GM12878 (cell line): ENCODE measurements around the gene IFI27L1. TPM values are rescaled to one million over a fixed set of nuclear protein-coding genes. Genes with fewer than 3 reads are reported as not detected.

Source experiments
- CHD2 ChIP-seq: IDR thresholded peaks from 2 replicates; pipeline ENCODE4 v1.6.1; 2011; ENCODE audit warnings: low read depth, low read length, improper control_type of control experiment, borderline replicate concordance
- CREB1 ChIP-seq: IDR thresholded peaks from 2 replicates; pipeline ENCODE4 v1.6.1; 2012; ENCODE audit warnings: low read depth, mild to moderate bottlenecking, inconsistent platforms
- DPF2 ChIP-seq: fragments of 450-650 bp; IDR thresholded peaks from 2 replicates; pipeline ENCODE4 v1.6.1; 2017; ENCODE audit warnings: mild to moderate bottlenecking
- FOXM1 ChIP-seq: IDR thresholded peaks from 2 replicates; pipeline ENCODE4 v1.6.1; 2012; ENCODE audit warnings: low read depth, mild to moderate bottlenecking, inconsistent platforms, low read length, moderate library complexity
- HDAC6 ChIP-seq: fragments of 200-600 bp; sonication (generic); IDR thresholded peaks from one replicate; pipeline ENCODE4 v1.8.0; 2017; ENCODE audit warnings: antibody characterized with exemption; ENCODE audit not compliant: unreplicated experiment
- LARP7 ChIP-seq: fragments of 450-650 bp; IDR thresholded peaks from 2 replicates; pipeline ENCODE4 v1.6.1; 2017; ENCODE audit warnings: mild to moderate bottlenecking
- NR2C1 ChIP-seq: fragments of 450-650 bp; IDR thresholded peaks from 2 replicates; pipeline ENCODE4 v1.6.1; 2017; ENCODE audit warnings: antibody characterized with exemption, mild to moderate bottlenecking, moderate library complexity
- PAX5 ChIP-seq: IDR thresholded peaks from 2 replicates; pipeline ENCODE4 v1.6.1; 2011; ENCODE audit warnings: low read depth, low read length, borderline replicate concordance
- TCF7 ChIP-seq: IDR thresholded peaks from 2 replicates; pipeline ENCODE4 v1.6.1; 2014; ENCODE audit warnings: antibody characterized with exemption, borderline replicate concordance
- YY1 ChIP-seq: IDR thresholded peaks from 2 replicates; pipeline ENCODE4 v1.6.1; 2011; ENCODE audit warnings: low read depth, mild to moderate bottlenecking, low read length
- polyA plus RNA-seq, 11 experiments: library from polyadenylated mRNA; depleted of rRNA in 4 of 11; unstranded in 6 of 11; stranded (reverse) in 5 of 11; fragments of >200 nt; fragmentation: Nextera tagmentation in 4 of 11; fragmentation: Illumina TruSeq in 1 of 11; extraction: Ambion mirVana in 4 of 11; extraction: Trizol in 1 of 11; gene quantifications; 1 replicate in 1 of 11; 2 replicates in 10 of 11; pipeline versions ENCODE4 v1.2.1 to v1.2.3, GENCODE V29; 2011 to 2016; ENCODE audit warnings: inconsistent platforms in 2 of 11, missing spikeins in 2 of 11, low read depth in 1 of 11
- total RNA-seq, 4 experiments: library from RNA; depleted of rRNA in 3 of 4; stranded (reverse); fragments of >200 nt in 3 of 4; fragmentation: Illumina TruSeq in 1 of 4; extraction: Trizol in 1 of 4; gene quantifications; 2 replicates each; pipeline versions ENCODE4 v1.2.1 to v1.2.3, GENCODE V29; 2013 to 2021
- TF ChIP-seq, protein P1 (sequence below): fragments of 450-650 bp; conservative IDR thresholded peaks from 2 replicates; pipeline ENCODE4 v1.6.1; 2017; ENCODE audit warnings: mild to moderate bottlenecking, moderate library complexity
- TF ChIP-seq, protein P2 (sequence below): IDR thresholded peaks from 2 replicates; pipeline ENCODE4 v1.6.1; 2012; ENCODE audit warnings: low read depth, low read length, improper control_type of control experiment
- TF ChIP-seq, protein P3 (sequence below): fragments of 450-650 bp; IDR thresholded peaks from 2 replicates; pipeline ENCODE4 v1.6.1; 2016; ENCODE audit warnings: mild to moderate bottlenecking, moderate library complexity, borderline replicate concordance
- TF ChIP-seq, protein P4 (sequence below): fragments of 450-650 bp; IDR thresholded peaks from 2 replicates; pipeline ENCODE4 v1.6.1; 2017; ENCODE audit warnings: mild to moderate bottlenecking, moderate library complexity
- TF ChIP-seq, protein P5 (sequence below): fragments of 450-650 bp; IDR thresholded peaks from 2 replicates; pipeline ENCODE4 v1.6.1; 2016; ENCODE audit warnings: mild to moderate bottlenecking

IFI27L1 gene
- total and polyA plus RNA-seq, 10 of the 15 experiments (the other 5 are each of a cell fraction or from before 2014, with no cell fraction given): 17.4 to 38.8 (median 27.6) TPM

DNA sequence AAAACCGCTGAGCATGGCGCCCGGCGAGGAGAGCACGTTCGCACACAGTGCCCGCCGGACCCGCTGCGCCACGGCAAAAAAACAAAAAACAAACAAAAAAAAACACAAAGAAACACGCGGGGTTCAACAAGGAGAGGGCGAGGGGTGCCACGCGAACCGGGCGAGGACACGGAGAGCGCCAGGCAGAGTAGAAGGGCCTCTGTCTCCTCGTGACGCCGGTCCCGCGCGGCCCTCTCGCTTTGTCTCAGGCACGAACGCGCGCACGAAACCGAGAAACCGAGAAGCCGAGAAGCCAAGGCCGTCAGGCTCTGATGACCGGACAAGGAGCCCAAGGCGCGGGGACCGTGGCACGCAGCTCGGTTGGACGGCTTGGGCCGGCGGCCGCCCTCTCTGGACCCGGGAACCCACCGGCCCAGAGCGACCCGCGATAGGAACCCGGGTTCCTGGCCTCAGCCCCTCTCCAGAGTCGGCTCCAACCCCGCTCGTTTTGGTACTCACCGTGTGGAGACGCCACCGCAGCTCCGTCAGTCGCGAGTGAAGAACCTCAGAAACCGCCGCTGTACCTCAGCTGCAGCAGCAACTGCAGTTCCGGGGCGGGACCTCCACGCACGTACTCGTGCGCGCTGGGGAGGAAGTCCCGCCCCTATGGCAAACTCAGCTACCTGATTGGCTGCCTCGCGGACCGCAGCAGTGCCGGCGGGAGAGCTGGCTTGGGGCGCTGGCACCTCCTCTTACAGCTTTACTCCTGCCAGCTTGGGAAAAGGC is at the start of gene IFI27L1, which contains the start of gene DDX24 (continued):
- TF ChIP-seq, protein P1, sequence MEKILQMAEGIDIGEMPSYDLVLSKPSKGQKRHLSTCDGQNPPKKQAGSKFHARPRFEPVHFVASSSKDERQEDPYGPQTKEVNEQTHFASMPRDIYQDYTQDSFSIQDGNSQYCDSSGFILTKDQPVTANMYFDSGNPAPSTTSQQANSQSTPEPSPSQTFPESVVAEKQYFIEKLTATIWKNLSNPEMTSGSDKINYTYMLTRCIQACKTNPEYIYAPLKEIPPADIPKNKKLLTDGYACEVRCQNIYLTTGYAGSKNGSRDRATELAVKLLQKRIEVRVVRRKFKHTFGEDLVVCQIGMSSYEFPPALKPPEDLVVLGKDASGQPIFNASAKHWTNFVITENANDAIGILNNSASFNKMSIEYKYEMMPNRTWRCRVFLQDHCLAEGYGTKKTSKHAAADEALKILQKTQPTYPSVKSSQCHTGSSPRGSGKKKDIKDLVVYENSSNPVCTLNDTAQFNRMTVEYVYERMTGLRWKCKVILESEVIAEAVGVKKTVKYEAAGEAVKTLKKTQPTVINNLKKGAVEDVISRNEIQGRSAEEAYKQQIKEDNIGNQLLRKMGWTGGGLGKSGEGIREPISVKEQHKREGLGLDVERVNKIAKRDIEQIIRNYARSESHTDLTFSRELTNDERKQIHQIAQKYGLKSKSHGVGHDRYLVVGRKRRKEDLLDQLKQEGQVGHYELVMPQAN: peak; percentile 76
- peak; percentile 94 for TF ChIP-seq LARP7
- TF ChIP-seq, protein P2, sequence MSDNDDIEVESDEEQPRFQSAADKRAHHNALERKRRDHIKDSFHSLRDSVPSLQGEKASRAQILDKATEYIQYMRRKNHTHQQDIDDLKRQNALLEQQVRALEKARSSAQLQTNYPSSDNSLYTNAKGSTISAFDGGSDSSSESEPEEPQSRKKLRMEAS: peak; percentile 54; the same call in 1 of the 2 replicates
- TF ChIP-seq TCF7: no peak
- TF ChIP-seq NR2C1: peak; percentile 83
- TF ChIP-seq YY1: peak; percentile 86
- TF ChIP-seq HDAC6: peak; percentile 56
- peak; percentile 85 for TF ChIP-seq DPF2
- no peak for TF ChIP-seq FOXM1
- TF ChIP-seq, protein P3, sequence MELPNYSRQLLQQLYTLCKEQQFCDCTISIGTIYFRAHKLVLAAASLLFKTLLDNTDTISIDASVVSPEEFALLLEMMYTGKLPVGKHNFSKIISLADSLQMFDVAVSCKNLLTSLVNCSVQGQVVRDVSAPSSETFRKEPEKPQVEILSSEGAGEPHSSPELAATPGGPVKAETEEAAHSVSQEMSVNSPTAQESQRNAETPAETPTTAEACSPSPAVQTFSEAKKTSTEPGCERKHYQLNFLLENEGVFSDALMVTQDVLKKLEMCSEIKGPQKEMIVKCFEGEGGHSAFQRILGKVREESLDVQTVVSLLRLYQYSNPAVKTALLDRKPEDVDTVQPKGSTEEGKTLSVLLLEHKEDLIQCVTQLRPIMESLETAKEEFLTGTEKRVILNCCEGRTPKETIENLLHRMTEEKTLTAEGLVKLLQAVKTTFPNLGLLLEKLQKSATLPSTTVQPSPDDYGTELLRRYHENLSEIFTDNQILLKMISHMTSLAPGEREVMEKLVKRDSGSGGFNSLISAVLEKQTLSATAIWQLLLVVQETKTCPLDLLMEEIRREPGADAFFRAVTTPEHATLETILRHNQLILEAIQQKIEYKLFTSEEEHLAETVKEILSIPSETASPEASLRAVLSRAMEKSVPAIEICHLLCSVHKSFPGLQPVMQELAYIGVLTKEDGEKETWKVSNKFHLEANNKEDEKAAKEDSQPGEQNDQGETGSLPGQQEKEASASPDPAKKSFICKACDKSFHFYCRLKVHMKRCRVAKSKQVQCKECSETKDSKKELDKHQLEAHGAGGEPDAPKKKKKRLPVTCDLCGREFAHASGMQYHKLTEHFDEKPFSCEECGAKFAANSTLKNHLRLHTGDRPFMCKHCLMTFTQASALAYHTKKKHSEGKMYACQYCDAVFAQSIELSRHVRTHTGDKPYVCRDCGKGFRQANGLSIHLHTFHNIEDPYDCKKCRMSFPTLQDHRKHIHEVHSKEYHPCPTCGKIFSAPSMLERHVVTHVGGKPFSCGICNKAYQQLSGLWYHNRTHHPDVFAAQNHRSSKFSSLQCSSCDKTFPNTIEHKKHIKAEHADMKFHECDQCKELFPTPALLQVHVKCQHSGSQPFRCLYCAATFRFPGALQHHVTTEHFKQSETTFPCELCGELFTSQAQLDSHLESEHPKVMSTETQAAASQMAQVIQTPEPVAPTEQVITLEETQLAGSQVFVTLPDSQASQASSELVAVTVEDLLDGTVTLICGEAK: peak; percentile 88
- TF ChIP-seq, protein P4, sequence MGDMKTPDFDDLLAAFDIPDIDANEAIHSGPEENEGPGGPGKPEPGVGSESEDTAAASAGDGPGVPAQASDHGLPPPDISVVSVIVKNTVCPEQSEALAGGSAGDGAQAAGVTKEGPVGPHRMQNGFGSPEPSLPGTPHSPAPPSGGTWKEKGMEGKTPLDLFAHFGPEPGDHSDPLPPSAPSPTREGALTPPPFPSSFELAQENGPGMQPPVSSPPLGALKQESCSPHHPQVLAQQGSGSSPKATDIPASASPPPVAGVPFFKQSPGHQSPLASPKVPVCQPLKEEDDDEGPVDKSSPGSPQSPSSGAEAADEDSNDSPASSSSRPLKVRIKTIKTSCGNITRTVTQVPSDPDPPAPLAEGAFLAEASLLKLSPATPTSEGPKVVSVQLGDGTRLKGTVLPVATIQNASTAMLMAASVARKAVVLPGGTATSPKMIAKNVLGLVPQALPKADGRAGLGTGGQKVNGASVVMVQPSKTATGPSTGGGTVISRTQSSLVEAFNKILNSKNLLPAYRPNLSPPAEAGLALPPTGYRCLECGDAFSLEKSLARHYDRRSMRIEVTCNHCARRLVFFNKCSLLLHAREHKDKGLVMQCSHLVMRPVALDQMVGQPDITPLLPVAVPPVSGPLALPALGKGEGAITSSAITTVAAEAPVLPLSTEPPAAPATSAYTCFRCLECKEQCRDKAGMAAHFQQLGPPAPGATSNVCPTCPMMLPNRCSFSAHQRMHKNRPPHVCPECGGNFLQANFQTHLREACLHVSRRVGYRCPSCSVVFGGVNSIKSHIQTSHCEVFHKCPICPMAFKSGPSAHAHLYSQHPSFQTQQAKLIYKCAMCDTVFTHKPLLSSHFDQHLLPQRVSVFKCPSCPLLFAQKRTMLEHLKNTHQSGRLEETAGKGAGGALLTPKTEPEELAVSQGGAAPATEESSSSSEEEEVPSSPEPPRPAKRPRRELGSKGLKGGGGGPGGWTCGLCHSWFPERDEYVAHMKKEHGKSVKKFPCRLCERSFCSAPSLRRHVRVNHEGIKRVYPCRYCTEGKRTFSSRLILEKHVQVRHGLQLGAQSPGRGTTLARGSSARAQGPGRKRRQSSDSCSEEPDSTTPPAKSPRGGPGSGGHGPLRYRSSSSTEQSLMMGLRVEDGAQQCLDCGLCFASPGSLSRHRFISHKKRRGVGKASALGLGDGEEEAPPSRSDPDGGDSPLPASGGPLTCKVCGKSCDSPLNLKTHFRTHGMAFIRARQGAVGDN: peak; percentile 53
- TF ChIP-seq CHD2: peak; percentile 89
- TF ChIP-seq, protein P5, sequence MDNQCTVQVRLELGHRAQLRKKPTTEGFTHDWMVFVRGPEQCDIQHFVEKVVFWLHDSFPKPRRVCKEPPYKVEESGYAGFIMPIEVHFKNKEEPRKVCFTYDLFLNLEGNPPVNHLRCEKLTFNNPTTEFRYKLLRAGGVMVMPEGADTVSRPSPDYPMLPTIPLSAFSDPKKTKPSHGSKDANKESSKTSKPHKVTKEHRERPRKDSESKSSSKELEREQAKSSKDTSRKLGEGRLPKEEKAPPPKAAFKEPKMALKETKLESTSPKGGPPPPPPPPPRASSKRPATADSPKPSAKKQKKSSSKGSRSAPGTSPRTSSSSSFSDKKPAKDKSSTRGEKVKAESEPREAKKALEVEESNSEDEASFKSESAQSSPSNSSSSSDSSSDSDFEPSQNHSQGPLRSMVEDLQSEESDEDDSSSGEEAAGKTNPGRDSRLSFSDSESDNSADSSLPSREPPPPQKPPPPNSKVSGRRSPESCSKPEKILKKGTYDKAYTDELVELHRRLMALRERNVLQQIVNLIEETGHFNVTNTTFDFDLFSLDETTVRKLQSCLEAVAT: peak; percentile 53; the same call in 1 of the 2 replicates
- peak; percentile 73; the same call in 1 of the 2 replicates for TF ChIP-seq CREB1
- peak; percentile 89 for TF ChIP-seq PAX5
